ENCODE measurements around the gene CFAP107.
"Not testable (repeated sequence)": the region's sequence is repeated elsewhere in the genome, so short reads cannot be mapped to it uniquely, and the experiment has no call there.

Gene CFAP107

DNA sequence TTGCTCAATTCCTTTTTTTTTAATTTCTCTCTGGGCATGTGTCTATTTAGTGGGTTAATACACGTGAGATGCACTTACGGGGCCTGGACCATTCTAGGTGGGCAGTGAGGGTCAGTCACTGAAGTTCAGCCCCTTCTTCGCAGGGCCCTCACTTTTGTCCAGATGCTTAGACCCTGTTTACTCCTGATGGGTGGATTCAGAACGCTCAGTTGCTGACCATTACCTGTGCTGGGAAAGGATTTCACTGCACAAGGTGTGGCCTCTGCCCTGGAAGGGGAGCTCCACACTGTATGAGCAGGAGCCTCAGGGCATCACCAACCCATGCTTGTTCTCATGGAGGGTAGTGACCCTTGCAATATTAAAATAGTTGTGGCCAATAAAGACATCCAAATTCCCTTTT lies 32.1 kb downstream of the CFAP107 start:
- no peak for DNase-seq (ENCODE audit: low read depth, low spot score)

GRCh38 chr1:12778907-12779306 lies 32.9 kb downstream of the CFAP107 start:
- no peak for DNase-seq (ENCODE audit: low read depth, low spot score)

- not testable (repeated sequence) for DNase-seq (ENCODE audit: low read depth, low spot score)
Observed at GRCh38 chr1:12781488-12781887, 35.5 kb downstream of the CFAP107 start.

GRCh38 chr1:12783783-12784182 lies 37.8 kb downstream of the CFAP107 start:
- DNase-seq (ENCODE audit: low read depth, low spot score): not testable (repeated sequence)

DNA sequence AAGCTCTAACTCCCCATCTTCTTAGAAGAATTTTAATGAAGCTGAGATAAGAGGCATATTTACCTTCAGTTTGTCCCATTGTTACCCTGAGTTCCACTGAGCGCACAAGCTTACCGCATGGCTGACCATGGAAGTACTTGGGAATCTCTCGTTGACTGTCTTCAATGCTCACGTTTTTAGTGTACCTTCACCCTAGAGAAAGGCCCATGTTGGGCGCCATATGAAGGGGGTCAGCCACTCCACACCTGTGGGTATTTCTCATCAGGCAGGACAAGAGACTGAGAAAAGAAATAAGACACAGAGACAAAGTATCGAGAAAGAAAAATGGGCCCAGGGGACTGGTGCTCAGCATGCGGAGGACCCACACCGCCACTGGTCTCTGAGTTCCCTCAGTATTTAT lies 38.7 kb downstream of the CFAP107 start:
- DNase-seq (ENCODE audit: low read depth, low spot score): not testable (repeated sequence)

- not testable (repeated sequence) for DNase-seq (ENCODE audit: low read depth, low spot score)
Observed at GRCh38 chr1:12791097-12791496, 45.1 kb downstream of the CFAP107 start, which contains the start of gene PRAMEF1. Gene PRAMEF1 (plus strand): TSS chr1:12791397. CDS start chr1:12793228, 1,831 bp downstream.

- no peak for DNase-seq (ENCODE audit: low read depth, low spot score)
Observed at GRCh38 chr1:12798911-12799310, 52.9 kb downstream of the CFAP107 start.

- no peak for DNase-seq (ENCODE audit: low read depth, low spot score)
Observed at GRCh38 chr1:12799730-12800129, 53.7 kb downstream of the CFAP107 start.

DNA sequence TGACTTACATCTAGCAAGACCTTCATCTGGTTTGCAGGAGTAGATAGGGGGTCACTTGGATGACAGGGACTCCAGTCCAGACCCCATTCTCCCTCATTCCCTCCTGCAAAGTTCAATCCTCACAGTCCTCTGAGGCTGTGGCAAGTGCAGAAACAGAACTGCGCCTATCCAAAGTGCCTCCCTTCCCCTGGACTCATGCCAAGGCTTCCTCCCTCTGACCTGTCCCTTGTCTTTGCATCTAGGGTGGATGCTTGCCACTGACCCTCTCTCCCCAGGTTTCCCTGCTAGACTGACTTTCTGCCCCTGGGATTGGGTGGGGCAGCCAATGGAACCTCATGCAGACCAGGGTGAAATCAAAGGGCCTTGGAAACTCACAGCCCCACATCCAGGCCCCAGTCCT lies 63.9 kb downstream of the CFAP107 start:
- DNase-seq (ENCODE audit: low read depth, low spot score): no peak

GRCh38 chr1:12810691-12811408 lies 64.8 kb downstream of the CFAP107 start:
- DNase-seq (ENCODE audit: low read depth, low spot score): no peak

GRCh38 chr1:12811409-12811784 lies 65.4 kb downstream of the CFAP107 start:
- no peak for DNase-seq (ENCODE audit: low read depth, low spot score)
